GM21367 (cell line): ENCODE results near the gene RGS17.
"Not testable (repeated sequence)": the region's sequence is repeated elsewhere in the genome, so short reads cannot be mapped to it uniquely, and the experiment has no call there.

Experiments used
- ATAC-seq: cut with Tn5 transposase; IDR thresholded peaks from one replicate; pipeline ENCODE4 v1.9.1; 2021; ENCODE audit not compliant: unreplicated experiment

The RGS17 gene

DNA sequence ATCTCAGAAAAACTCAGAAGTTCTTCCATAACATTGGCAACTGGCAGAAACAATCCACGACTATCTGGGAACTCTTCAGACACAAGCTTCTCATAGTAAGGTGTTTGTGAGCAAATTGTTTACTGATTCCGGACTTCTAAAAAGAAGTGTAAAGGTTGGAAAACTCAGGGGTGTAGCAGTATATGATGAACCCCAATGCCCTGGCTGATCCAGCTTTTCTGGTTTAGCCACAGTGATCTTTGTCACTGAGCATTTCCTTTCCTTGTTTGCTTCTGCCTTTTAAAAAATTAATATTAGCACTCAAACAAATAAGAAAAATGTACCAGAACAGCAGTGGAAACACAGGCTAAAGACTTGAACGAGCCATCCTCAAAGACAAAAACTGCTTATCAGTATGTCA lies 4.9 kb downstream of the RGS17 start:
- no peak for ATAC-seq

DNA sequence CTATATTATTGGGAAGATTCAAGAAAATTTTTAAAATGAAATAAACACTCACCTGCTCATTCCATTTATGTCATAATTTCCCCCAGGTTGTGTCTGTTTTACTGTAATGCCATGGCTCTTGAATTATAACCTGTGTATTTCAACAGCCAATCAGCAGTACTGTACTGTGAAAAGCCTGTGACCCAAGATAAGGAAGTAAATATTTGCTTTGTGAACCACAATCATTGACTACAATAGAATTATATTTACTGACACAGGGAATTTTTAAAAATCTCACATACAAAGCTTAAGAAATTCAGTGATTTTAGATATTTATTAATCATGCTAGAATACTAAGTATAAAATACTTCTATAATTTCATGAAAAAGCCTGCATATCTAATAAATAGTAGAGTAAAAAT lies 6.0 kb downstream of the RGS17 start:
- no peak for ATAC-seq

DNA sequence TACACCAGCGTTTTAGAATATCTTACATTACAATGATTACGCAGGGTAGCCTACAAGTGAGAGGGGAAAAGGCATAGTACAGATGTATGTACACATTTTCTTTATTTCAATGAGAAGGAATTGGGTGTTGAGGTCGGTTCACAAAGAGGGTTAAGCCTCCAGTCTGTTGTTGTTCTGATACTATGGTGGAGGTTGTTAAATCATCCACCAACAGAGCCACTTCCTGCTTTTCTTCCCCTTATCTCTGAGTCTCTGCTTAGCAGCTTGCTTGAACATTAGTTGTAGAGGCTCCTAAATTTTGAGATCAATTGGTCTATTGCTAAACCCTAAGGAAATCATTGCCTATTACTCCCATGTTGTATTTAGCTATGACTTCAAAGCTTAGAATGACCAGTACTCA lies 7.3 kb downstream of the RGS17 start:
- no peak for ATAC-seq

DNA sequence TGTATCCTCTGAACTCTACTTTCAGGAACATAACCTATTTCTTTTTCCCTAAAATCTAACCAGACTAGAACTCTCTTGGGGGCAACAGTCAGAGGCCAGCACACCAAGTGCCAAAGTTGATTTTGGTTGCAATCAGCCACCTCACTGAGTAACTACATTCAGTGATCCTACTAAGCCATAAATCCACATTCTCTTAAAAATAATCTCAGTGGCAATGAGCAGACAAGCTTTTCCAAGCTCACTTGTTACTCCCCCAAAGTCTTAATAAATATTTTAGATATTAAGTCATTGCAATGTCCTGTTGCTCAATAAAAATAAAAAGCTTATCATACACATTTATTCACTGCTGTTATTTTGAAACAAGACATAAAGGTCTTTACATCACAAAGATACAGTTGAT lies 9.8 kb downstream of the RGS17 start:
- no peak for ATAC-seq

DNA sequence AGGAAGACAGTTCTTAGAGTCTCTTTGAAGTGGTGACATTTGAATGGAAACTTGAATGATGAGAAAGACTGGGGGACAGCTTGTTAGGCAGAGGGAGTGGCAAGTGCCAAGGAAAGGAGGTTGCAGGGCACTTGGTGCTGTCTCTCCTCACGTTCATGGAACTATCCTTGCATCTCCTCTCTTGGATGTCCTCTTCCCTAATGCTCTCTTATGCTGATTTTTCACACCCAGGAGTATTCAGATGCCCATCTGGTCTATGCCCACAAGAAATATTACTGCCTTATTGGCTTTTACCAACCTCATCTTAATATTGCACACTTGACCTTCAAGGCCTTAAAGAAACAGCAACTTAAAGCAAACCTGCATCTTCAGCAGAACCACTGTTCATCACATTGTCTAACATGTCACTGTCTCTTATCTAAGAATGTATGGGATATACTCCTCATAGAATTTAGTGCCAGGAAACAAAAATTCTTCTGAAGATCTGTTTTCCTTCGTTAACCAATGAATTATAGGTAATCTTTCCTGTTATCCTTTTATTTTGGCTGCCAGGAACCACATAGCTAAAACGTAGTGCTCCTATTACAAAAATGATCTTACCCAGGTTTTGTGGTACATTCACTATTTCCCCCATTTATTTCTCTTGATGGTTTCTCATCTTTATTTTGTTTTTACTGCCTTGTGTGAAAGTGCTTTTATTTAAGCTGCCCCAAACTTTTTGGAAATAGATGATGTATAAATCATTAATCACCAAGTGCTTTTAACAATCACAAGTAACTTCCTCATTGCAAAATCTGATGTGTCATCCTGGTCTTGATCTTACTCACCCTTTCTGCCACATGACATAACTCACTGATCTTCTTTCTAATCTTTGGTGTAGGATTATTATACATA lies 12.8 kb downstream of the RGS17 start:
- ATAC-seq = peak; percentile 98

DNA sequence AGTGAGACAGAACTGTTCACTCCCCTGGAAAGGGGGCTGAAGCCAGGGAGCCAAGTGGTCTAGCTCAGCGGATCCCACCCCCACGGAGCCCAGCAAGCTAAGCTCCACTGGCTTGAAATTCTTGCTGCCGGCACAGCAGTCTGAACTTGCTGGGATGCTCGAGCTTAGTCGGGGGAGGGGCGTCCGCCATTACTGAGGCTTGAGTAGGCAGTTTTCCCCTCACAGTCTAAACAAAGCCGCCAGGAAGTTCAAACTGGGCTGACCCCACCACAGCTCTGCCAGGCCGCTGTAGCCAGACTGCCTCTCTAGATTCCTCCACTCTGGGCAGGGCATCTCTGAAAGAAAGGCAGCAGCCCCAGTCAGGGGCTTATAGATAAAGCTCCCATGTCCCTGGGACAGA lies 20.0 kb downstream of the RGS17 start:
- ATAC-seq = not testable (repeated sequence)

DNA sequence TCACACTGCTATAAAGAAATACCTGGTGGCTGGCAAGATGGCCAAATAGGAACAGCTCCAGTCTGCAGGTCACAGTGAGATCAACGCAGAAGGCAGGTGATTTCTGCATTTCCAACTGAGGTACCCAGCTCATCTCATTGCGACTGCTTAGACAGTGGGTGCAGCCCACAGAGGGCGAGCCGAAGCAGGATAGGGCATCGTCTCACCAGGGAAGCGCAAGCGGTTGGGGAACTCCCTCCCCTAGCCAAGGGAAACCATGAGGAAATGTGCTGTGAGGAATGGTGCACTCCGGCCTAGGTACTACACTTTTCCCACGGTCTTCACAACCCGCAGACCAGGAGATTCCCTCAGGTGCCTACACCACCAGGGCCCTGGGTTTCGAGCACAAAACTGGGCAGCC lies 20.5 kb downstream of the RGS17 start:
- ATAC-seq = not testable (repeated sequence)

DNA sequence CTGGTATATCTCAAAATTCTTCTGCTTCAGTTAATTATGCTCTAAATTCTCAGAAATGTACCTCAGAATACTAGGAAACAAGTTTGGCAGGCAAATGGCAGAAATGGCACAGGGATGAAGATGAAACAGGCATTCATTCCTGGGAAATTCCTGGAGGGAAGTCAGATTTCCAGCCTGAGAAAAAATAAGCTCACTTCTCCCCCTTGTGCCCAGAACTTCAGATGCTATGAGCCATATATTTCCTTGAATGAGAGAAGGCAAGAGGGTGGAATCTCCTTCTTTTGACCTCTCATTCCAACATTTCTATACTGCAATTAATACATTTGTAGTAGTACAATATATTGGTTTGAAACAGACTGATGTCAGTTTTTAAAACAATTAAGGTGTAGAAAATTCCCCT lies 22.8 kb downstream of the RGS17 start:
- no peak for ATAC-seq

DNA sequence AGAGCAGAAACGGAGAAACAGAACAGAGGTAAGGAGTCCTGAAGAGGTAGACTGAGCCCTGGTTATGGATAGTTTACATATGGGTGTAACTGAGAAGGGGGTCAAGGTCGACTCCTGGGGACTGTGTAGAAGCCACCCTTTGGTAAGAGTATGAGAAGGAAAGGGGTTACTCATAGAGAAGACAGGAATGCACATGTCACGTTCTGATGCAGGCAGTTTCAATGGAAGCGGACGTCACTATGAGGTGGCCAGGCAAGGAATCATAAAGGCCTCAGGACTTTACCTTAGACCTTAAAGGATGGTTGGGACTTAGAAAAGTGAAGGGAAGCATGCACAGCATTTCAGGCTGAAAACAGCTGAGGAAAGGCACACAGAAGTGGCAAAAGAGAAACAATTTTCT lies 25.1 kb downstream of the RGS17 start:
- no peak for ATAC-seq

DNA sequence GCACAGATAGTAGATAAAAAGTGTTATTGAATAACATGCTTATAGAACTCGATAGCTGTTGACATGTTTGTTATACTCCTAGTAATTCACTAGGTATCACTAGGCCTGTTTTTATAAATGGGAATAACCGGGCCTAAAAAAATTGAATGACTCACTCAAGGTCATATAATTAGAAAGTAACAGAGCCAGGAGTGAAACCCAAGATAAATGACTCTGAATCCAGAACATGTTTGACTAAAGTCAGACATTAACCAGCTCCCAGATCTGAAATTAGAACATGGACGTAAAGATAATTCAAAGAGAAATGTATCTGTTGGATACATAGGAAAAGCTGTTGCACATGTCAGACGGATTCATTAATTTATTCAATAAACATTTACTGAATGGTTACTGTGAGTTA lies 26.9 kb downstream of the RGS17 start:
- ATAC-seq = no peak

DNA sequence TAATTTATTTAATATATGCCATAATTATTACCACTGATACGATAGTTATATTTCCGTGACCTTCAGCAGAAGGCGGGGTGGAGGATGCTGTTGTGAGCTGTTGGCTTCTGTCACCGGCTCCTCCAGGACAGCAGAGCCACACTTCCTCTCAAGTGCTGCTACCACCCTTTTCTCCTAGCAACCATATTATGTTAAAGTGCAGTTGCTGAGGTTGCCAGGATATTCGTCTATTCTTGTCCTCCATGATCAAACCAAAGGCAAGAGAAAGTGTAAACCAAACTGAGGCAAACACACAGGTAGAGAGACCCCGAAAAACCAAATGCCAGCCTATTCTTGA lies 27.8 kb downstream of the RGS17 start:
- no peak for ATAC-seq

DNA sequence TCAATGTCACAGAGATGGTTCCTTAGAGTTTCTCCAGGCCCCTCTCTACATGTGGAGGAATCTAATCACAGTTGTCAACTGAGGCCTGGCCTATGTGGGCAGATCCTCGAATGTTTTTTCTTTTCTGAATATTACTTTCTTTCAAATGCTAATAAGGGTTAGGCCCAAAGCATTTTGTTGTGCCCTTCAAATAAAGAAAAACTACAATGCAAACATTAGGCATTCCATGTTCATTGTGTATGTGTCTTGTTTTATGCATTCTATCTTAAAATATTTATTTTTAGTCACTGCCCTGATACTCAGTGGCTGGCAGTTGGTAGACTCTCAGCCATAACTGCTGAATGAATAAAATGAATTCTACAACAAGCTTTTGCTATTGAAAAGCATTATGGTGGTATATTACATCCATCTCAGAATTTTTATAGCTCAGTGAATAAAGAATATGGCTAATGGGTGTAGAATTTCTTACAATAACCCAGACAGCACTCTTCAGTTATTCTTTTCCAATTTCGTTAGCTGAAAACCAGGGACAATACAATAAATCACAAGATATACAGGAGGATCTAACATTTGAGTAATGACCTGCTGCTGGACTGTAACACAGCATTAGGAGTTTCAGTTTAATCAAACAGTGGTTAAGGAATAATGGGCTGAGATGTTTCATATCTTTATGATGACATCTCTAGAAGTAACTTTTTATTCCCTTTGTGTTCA lies 28.3 kb downstream of the RGS17 start:
- no peak for ATAC-seq

DNA sequence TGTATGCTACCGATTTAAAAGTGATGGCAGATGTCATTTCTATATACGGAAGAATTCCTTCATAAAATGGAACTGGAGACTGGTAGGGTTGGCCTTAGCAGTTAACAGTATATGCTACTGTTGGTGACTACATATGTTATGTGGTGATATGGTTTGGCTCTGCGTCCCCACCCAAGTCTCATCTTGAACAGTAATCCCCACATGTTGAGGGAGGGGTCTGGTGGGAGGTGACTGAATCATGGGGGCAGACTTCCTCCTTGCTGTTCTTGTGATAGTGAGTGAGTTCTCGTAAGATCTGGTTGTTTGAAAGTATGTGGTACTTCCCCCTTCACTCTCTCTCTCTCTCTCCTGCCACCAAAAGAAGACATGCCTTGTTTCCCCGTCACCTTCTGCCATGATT lies 29.6 kb downstream of the RGS17 start:
- ATAC-seq = no peak

DNA sequence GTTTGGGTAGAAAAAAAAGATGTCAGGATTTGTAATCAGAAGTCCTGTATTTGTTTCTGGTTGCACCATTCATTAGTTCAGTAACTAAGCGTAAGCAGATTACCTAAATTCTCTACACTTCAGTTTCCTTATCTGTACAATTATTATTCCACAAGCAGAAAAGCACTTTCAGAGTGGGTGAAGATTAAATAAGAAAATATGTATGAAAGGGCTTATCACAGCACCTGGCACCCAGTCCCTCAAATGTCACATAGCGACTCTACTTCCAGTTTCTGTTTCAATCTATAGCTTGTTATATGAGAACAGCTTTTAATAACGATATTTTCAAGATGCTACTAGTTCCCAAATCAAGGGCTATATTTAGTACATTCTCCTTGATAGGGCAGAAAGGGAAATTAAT lies 31.4 kb downstream of the RGS17 start:
- peak; percentile 82 for ATAC-seq

DNA sequence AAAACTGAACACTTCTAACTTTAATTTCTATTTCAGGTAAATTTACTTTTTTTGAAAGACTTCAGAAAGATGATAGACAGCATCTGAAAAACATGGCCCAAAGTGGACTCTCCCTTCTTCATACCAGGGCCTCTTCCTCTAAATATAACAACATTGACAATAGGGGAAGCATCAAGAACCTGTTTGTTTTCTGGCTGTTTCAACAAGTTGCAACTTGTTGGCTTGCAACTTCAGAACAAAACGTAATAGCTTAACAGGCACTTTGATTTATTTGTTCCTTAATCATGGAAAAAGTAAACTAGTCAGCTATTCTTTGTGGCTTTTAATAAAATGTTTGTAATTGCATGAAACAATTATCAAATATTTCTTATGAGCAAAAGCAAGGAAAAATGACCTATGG lies 34.3 kb downstream of the RGS17 start:
- no peak for ATAC-seq

DNA sequence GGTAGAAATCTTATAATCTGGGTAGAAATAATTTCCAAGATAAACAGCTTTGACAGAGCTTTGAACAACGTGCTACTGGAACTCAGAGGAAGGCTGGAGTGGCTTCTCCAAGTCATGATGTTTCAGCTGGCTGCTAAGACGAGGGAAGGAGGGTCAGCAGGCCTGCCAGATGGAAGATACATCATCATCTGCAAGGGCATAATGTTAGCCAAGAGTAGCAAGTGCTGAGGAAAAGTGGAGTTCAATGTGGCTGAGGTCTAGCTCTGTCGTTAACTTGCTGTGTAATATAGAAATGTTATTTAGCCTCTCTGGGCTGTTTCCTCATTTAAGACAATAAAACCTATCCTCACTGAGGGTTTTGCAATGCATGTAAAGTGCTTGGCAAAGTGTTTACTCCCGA lies 35.1 kb downstream of the RGS17 start:
- no peak for ATAC-seq

DNA sequence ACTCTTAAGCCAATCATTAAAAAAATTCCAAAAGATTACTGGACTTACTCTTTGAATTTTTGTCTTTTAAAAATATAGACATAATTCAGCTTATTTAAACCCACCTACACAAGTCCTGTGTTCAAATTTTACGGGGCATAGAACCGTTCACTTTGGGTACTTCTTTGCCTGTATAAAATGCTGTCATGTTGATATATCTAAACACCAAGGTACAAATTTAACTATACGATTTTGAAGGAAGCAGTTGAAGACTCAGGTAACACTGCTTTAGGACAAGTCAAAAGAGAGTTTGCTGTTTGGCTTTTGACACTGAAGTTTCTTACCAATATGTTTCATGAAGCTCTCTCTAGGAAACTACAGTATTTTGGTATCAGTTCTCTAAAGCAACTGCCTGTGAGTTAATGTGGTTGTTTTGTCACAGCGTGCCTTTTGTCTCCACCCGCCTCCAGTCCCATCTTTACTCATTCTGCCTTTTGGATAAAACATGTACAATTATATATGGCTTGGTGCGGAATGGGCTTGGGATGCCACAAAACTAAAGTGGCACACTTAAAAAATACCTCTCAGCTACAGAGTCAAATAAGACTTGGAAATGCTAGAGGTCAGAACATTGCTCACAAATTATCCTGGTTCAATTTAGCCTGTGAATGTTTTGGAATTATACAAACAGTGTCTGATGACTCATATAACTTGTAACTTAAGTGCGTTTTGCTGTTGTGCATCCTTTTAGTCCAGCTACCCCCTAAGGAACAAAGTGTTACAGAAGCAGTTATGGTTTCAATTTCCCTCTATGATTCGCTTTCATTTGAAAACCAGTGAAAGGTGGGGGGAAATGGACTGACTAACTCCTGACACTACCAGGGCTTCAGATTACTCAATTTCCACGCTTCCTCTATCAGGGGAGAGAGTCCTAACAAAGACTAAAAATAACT lies 38.7 kb downstream of the RGS17 start:
- peak; percentile 91 for ATAC-seq

DNA sequence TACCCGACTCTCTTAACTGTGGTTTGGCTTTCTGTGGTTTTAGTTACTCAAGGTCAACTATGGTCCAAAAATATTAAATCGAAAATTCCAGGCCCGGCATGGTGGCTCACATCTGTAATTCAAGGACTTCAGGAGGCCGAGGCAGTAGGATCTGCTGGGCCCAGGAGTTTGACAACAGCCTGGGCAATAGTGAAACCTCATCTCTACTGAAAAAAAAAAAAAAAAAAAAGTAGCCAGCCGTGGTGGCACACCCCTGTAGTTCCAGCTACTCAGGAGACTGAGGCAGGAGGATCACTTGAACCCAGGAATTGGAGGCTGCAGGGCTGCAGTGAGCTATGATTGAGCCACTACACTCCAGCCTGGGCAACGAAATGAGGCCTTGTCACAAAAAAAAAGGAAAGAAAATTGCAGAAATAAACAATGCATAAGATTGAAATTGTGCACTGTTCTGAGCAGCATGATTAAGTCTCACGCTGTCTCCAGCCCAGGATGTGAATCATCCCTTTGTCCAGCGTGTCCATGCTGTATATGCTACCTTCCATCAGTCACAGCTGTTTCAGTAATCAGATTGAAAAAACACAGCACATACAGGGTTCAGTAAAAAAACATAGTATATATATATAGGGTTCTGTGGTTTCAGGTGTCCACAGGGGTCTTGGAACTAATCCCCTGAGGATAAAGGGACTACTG lies 40.7 kb downstream of the RGS17 start:
- no peak for ATAC-seq

DNA sequence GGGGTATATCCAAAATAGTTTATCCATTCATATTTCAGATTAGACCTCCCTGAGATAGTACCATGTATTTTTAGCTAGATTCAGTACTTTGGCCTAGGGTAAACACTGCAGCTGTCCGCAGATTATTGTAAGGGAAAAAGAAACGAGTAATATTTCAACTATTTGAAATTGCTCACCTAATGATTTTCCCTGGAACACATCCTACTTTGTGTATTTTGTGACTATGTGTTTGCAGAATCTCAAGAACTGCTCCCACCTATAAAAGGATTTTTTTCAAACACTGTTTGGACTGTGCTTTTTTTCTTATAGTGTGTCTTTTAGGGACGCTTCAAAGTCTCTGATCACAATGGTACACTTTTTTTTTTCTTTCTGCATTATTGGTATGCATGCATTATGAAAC lies 42.3 kb downstream of the RGS17 start:
- no peak for ATAC-seq

DNA sequence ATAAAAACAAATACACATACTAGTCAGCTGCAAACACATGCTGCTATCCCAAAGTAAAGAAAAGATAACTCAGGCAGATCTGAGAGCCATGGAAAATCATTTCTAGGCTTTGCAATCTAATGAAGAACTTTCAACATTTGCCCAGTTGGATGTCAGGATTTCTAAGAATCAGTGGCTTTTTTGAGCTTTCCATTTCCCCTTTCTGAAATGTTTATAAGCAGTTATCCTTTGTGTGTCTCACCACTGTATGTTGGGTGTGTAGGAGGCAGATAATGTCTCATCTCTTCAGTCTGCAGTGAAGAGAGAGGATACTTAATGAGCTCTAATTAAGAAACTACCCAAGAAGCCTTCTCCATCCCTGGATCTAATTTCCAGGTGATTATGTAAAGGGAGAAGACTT lies 43.6 kb downstream of the RGS17 start:
- no peak for ATAC-seq
